Measurements from ENCODE around the gene XRRA1. TPM values are rescaled to one million over a fixed set of nuclear protein-coding genes. Genes with fewer than 3 reads are reported as not detected.
A peak's percentile ranks its signal among the peaks of the same experiment; 100 is the strongest.
"Not testable (repeated sequence)": the region's sequence is repeated elsewhere in the genome, so short reads cannot be mapped to it uniquely, and the experiment has no call there.

The XRRA1 gene
- total and polyA plus RNA-seq, 4 donors, result 9.9 to 12.5 (median 11.2) TPM

DNA sequence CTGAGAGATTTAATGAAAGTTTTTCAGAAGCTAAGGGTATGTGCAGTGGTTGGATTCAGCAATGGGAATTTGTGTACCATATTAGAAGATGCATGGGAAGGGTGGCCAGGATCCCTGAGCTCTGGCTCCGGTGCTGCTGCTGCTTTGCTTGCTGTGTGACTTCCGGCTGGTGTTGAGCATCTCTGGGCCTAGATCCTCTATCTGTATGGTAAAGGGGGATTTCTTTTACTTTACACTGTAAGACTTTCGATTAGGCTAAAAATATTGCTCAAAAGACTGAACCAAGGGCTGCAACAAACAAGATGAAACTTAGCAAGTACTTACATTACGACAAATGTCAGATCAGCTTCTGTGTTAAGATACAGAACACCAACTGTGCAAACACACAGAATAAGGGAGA is 39.1 kb downstream of the XRRA1 start:
- WGBS (ENCODE audit: insufficient coverage), result 90% methylated on average over 2 of the region's 4 CpGs
- H3K9me3 ChIP-seq (ENCODE audit: control insufficient read depth, insufficient read depth, low read length), result no peaks in the 10 kb centered on the region
- H3K4me3 ChIP-seq (ENCODE audit: low read depth, low read length), result no peak overlapping the region
- H3K4me1 ChIP-seq (ENCODE audit: control insufficient read depth, insufficient read depth, low read length), result no peaks in the 10 kb centered on the region
- peaks cover 20% of the 10 kb centered on the region for H3K36me3 ChIP-seq (ENCODE audit: control insufficient read depth, insufficient read depth, low read length)
- no peaks in the 10 kb centered on the region for H3K27me3 ChIP-seq (ENCODE audit: control insufficient read depth, insufficient read depth, low read length)
- DNase-seq (ENCODE audit: low read depth in 4 of 6, low spot score in 6 of 6), result no peak
- H3K27ac ChIP-seq (ENCODE audit: low read depth, low read length), result no peak overlapping the region

DNA sequence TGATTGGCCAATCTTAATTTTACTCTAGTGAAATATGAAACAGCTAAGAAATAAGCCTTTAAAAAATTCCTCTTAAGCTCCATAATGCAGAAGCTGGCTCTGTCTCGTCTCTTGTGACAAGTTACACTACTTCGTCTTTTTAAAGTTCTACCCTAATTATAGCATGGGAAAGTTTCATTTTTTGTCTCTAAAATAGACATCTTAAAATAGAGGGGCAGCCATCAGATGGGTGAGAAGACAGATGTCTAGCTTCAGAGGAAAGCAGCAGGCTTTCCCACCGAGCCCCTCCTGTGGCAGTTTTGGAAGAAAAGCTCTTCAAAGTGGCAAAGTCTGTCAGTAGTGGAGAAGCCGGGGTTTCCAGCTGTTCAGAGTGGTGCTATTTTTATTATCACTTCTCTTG is 39.5 kb downstream of the XRRA1 start:
- H3K4me1 ChIP-seq (ENCODE audit: control insufficient read depth, insufficient read depth, low read length), result no peaks in the 10 kb centered on the region
- H3K27me3 ChIP-seq (ENCODE audit: control insufficient read depth, insufficient read depth, low read length), result no peaks in the 10 kb centered on the region
- peaks cover 20% of the 10 kb centered on the region for H3K36me3 ChIP-seq (ENCODE audit: control insufficient read depth, insufficient read depth, low read length)
- no CpG with 5 or more reads among the region's 4 CpGs for WGBS (ENCODE audit: insufficient coverage)
- no peak overlapping the region for H3K27ac ChIP-seq (ENCODE audit: low read depth, low read length)
- no peaks in the 10 kb centered on the region for H3K9me3 ChIP-seq (ENCODE audit: control insufficient read depth, insufficient read depth, low read length)
- peak in 2 of 6 donors; percentile 4 to 68 for DNase-seq (ENCODE audit: low read depth in 4 of 6, low spot score in 6 of 6)
- no peak overlapping the region for H3K4me3 ChIP-seq (ENCODE audit: low read depth, low read length)

DNA sequence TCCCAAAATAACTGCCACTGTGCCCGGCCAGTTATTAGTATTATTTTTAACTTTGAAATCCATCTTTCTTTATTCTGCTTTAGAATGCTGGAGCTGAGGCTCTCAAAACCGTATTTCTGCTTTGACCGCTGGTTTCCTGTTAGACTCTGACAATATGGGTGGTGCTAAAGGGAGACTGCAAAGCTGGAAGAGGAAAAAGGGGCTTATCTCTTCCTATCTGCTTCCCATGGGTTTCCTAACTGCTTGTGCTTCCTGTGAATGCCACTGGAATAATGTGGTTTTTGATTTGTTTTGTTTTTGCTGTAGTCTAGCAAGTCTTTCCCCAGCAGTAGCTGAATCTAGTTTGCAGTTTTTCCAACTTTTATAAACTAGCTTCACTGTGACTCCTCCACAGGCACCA is 43.6 kb downstream of the XRRA1 start:
- 100% methylated on average over 1 of the region's 3 CpGs for WGBS (ENCODE audit: insufficient coverage)
- peaks cover 11% of the 10 kb centered on the region for H3K9me3 ChIP-seq (ENCODE audit: control insufficient read depth, insufficient read depth, low read length)
- no peak overlapping the region for H3K27ac ChIP-seq (ENCODE audit: low read depth, low read length)
- no peaks in the 10 kb centered on the region for H3K4me1 ChIP-seq (ENCODE audit: control insufficient read depth, insufficient read depth, low read length)
- no peaks in the 10 kb centered on the region for H3K27me3 ChIP-seq (ENCODE audit: control insufficient read depth, insufficient read depth, low read length)
- no peak overlapping the region for H3K4me3 ChIP-seq (ENCODE audit: low read depth, low read length)
- peaks cover 10% of the 10 kb centered on the region for H3K36me3 ChIP-seq (ENCODE audit: control insufficient read depth, insufficient read depth, low read length)
- no peak for DNase-seq (ENCODE audit: low read depth in 4 of 6, low spot score in 6 of 6)

DNA sequence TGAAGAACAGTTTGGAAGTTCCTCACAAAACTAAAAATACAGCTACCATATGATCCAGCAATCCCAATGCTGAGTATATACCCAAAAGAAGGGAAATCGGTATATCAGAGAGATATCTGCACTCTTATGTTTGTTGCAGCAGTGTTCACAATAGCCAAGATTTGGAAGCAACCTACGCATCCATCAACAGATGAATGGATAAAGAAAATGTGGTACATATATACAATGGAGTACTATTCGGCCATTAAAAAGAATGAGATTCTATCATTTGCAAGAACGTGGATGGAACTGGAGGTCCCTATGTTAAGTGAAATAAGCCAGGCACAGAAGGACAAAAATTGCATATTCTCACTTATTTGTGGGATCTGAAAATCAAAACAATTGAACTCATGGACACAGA is 46.5 kb downstream of the XRRA1 start:
- H3K27ac ChIP-seq (ENCODE audit: low read depth, low read length), result no peak overlapping the region
- peaks cover 14% of the 10 kb centered on the region for H3K9me3 ChIP-seq (ENCODE audit: control insufficient read depth, insufficient read depth, low read length)
- DNase-seq (ENCODE audit: low read depth in 4 of 6, low spot score in 6 of 6), result no peak
- peaks cover 4% of the 10 kb centered on the region for H3K36me3 ChIP-seq (ENCODE audit: control insufficient read depth, insufficient read depth, low read length)
- no peak overlapping the region for H3K4me3 ChIP-seq (ENCODE audit: low read depth, low read length)
- H3K4me1 ChIP-seq (ENCODE audit: control insufficient read depth, insufficient read depth, low read length), result no peaks in the 10 kb centered on the region
- no CpG with 5 or more reads among the region's 4 CpGs for WGBS (ENCODE audit: insufficient coverage)
- no peaks in the 10 kb centered on the region for H3K27me3 ChIP-seq (ENCODE audit: control insufficient read depth, insufficient read depth, low read length)

DNA sequence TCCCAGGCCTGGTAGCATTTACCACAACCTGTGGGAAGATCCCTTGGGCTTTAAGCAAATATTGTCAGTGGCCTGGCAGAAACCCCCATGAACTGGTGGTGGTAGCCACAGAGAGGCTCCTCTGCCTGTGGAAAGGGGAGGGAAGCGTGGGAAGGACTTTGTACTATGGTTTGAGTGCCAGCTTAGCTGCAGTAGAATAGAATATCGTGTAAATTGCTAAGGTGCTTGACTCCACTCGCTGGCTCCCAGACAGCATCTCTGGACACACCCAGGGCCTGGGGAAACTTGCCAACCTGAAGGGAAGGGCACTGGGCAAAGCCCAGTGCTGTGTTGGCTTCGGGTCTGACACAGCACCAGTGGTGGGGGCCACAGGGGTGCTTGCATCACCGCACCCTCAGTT is 52.6 kb downstream of the XRRA1 start:
- 88% methylated on average over 4 of the region's 5 CpGs for WGBS (ENCODE audit: insufficient coverage)
- H3K4me3 ChIP-seq (ENCODE audit: low read depth, low read length), result no peak overlapping the region
- H3K4me1 ChIP-seq (ENCODE audit: control insufficient read depth, insufficient read depth, low read length), result no peaks in the 10 kb centered on the region
- DNase-seq (ENCODE audit: low read depth in 4 of 6, low spot score in 6 of 6), result no peak
- no peaks in the 10 kb centered on the region for H3K36me3 ChIP-seq (ENCODE audit: control insufficient read depth, insufficient read depth, low read length)
- H3K27me3 ChIP-seq (ENCODE audit: control insufficient read depth, insufficient read depth, low read length), result no peaks in the 10 kb centered on the region
- no peak overlapping the region for H3K27ac ChIP-seq (ENCODE audit: low read depth, low read length)
- peaks cover 7% of the 10 kb centered on the region for H3K9me3 ChIP-seq (ENCODE audit: control insufficient read depth, insufficient read depth, low read length)

DNA sequence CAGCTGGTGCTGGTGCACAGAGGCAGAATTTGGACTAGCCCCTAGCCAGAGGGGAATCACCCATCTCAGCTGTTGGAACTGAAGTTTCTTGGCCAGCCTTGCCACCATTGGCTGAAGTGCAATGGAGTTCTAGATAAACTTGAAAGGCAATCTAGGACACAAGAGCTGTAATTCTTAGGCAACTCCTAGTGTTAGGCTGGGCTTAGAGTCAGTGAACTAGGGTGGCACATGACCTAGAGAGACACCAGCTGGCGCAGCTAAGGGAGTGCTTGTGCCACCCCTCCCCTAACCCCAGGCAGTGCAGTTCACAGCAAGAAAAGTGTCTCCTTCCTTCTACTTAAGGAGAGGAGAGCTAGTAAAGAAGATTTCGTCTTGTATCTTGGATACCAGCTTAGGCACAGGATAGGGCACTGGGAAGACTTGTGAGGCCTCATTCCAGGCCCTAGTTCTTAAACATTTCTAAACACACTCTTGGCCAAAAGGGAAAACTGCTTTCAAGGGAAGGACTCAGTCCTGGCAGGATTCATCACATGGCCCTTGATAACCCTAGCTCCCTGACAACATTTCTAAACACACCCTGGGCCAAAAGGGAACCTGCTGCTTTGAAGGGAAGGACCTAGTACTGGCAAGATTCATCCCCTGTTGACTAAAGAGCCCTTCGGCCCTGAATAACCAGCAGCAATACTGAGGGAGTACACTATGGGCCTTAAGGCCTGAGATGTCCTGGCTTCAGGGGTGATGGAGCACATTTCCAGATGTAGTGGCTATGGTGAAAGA is 53.4 kb downstream of the XRRA1 start:
- DNase-seq (ENCODE audit: low read depth in 4 of 6, low spot score in 6 of 6), result no peak
- WGBS (ENCODE audit: insufficient coverage), result 100% methylated on average over 1 of the region's 3 CpGs
- Histone ChIP-seq H3K4me3 (ENCODE audit: low read depth, low read length) (no peak overlapping the region), H3K27ac (ENCODE audit: low read depth, low read length) (no peak overlapping the region), H3K4me1 (ENCODE audit: control insufficient read depth, insufficient read depth, low read length) (no peaks in the 10 kb centered on the region), H3K27me3 (ENCODE audit: control insufficient read depth, insufficient read depth, low read length) (no peaks in the 10 kb centered on the region), H3K9me3 (ENCODE audit: control insufficient read depth, insufficient read depth, low read length) (peaks cover 4% of the 10 kb centered on the region), H3K36me3 (ENCODE audit: control insufficient read depth, insufficient read depth, low read length) (no peaks in the 10 kb centered on the region)

DNA sequence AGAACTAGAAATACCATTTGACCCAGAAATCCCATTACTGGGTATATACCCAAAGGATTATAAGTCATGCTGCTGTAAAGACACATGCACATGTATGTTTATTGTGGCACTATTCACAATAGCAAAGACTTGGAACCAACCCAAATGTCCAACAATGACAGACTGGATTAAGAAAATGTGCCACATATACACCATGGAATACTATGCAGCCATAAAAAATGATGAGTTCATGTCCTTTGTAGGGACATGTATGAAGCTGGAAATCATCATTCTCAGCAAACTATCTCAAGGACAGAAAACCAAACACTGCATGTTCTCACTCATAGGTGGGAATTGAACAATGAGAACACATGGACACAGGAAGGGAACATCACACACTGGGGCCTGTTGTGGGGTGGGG is 55.9 kb downstream of the XRRA1 start:
- not testable (repeated sequence) for H3K9me3 ChIP-seq (ENCODE audit: control insufficient read depth, insufficient read depth, low read length); DNase-seq (ENCODE audit: low read depth in 4 of 6, low spot score in 6 of 6); H3K4me1 ChIP-seq (ENCODE audit: control insufficient read depth, insufficient read depth, low read length); H3K4me3 ChIP-seq (ENCODE audit: low read depth, low read length); H3K36me3 ChIP-seq (ENCODE audit: control insufficient read depth, insufficient read depth, low read length); H3K27ac ChIP-seq (ENCODE audit: low read depth, low read length); H3K27me3 ChIP-seq (ENCODE audit: control insufficient read depth, insufficient read depth, low read length)

DNA sequence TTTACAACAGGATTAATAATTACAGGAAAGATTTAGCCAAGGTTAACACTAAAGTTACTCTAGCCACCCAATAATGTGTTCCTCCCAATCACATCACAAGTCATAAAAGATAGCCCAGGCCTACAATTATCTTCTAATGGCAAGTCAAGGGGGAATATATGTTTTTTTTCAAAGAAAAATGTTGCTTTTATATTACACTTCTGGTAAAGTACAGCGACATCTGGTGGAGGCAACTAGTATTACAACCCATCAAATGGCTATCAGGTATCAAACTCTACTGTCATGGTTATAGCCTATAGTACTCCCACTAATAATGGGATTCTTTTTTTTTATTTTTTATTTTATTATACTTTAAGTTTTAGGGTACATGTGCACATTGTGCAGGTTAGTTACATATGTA is 71.8 kb downstream of the XRRA1 start:
- Histone ChIP-seq H3K4me1 (ENCODE audit: control insufficient read depth, insufficient read depth, low read length) (no peaks in the 10 kb centered on the region), H3K27ac (ENCODE audit: low read depth, low read length) (no peak overlapping the region), H3K4me3 (ENCODE audit: low read depth, low read length) (no peak overlapping the region), H3K36me3 (ENCODE audit: control insufficient read depth, insufficient read depth, low read length) (peaks cover 4% of the 10 kb centered on the region), H3K27me3 (ENCODE audit: control insufficient read depth, insufficient read depth, low read length) (no peaks in the 10 kb centered on the region), H3K9me3 (ENCODE audit: control insufficient read depth, insufficient read depth, low read length) (peaks cover 4% of the 10 kb centered on the region)
- WGBS (ENCODE audit: insufficient coverage), result no CpG with 5 or more reads among the region's 1 CpG
- no peak for DNase-seq (ENCODE audit: low read depth in 4 of 6, low spot score in 6 of 6)

DNA sequence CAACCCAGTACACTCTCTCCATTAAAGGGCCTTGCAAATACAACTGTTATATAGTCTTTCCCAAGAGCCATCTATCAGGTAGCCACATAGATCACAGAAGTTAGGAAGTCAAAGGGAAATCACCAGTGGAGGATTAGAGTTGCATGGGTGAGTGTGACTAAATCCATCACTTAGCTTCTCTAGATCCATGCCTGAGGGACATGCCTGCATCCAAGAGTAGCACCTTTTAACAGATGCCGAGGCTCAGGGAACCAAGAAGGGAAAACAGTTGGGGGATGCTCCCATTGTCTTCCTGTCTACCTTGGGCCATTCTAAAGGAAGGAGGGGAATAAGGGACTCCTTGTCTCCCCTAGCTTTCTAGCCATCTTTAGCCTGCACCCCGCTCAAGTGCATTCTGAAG is 77.9 kb downstream of the XRRA1 start:
- peaks cover 34% of the 10 kb centered on the region for H3K9me3 ChIP-seq (ENCODE audit: control insufficient read depth, insufficient read depth, low read length)
- peaks cover 16% of the 10 kb centered on the region for H3K36me3 ChIP-seq (ENCODE audit: control insufficient read depth, insufficient read depth, low read length)
- H3K27ac ChIP-seq (ENCODE audit: low read depth, low read length), result no peak overlapping the region
- WGBS (ENCODE audit: insufficient coverage), result 95% methylated on average over 2 of the region's 2 CpGs
- no peaks in the 10 kb centered on the region for H3K27me3 ChIP-seq (ENCODE audit: control insufficient read depth, insufficient read depth, low read length)
- no peaks in the 10 kb centered on the region for H3K4me1 ChIP-seq (ENCODE audit: control insufficient read depth, insufficient read depth, low read length)
- no peak overlapping the region for H3K4me3 ChIP-seq (ENCODE audit: low read depth, low read length)
- DNase-seq (ENCODE audit: low read depth in 4 of 6, low spot score in 6 of 6), result peak in 1 of 6 donors; percentile 2

DNA sequence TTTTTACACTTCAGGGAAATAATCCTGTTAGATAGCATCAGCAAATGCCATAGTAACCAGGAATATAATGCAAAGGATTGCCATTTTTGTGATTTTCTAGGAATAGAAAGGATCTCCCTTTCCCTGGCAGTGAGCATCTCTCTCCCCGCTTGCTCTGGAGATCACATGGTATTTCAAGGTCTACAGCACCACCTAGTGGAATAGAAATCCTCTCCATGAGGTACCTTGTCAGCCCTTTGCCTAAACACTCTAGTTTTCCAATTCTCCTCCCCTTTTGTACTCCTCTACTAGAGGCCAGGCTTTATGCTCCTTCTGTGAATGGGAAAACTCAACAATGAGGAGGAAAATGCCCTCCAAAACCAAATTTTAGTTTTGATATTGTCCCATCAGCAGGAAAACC is 78.4 kb downstream of the XRRA1 start:
- 100% methylated on average over 1 of the region's 1 CpG for WGBS (ENCODE audit: insufficient coverage)
- Histone ChIP-seq H3K9me3 (ENCODE audit: control insufficient read depth, insufficient read depth, low read length) (peaks cover 38% of the 10 kb centered on the region), H3K36me3 (ENCODE audit: control insufficient read depth, insufficient read depth, low read length) (peaks cover 16% of the 10 kb centered on the region)

More for the DNA sequence above, 78.4 kb downstream of the XRRA1 start:
- no peaks in the 10 kb centered on the region for H3K27me3 ChIP-seq (ENCODE audit: control insufficient read depth, insufficient read depth, low read length)
- H3K27ac ChIP-seq (ENCODE audit: low read depth, low read length), result no peak overlapping the region
- no peak overlapping the region for H3K4me3 ChIP-seq (ENCODE audit: low read depth, low read length)
- H3K4me1 ChIP-seq (ENCODE audit: control insufficient read depth, insufficient read depth, low read length), result no peaks in the 10 kb centered on the region
- DNase-seq (ENCODE audit: low read depth in 4 of 6, low spot score in 6 of 6), result no peak
